Gastroesophageal sphincter (tissue), 3 donors: ENCODE data around the gene TNK2.

ENCODE experiments used
- POLR2A ChIP-seq, 2 donors: fragments of 450-650 bp; IDR thresholded peaks; one replicate each; pipeline ENCODE4 v1.6.1; 2017; ENCODE audit warnings: antibody characterized with exemption in 2 of 2, mild to moderate bottlenecking in 2 of 2, moderate library complexity in 1 of 2
- POLR2AphosphoS5 ChIP-seq: sonication (generic); formaldehyde crosslinking; IDR thresholded peaks from one replicate; pipeline ENCODE4 v1.6.1; 2017; ENCODE audit warnings: antibody characterized with exemption
- TF ChIP-seq, protein P1 (sequence below), 4 experiments: fragments of 200-600 bp in 2 of 4; fragments of 450-650 bp in 2 of 4; sonication (generic) in 1 of 4; IDR thresholded peaks; one replicate each; pipeline ENCODE4 v1.5.1; 2017 to 2019; ENCODE audit warnings: antibody characterized with exemption in 4 of 4, mild to moderate bottlenecking in 2 of 4, moderate library complexity in 2 of 4

DNA sequence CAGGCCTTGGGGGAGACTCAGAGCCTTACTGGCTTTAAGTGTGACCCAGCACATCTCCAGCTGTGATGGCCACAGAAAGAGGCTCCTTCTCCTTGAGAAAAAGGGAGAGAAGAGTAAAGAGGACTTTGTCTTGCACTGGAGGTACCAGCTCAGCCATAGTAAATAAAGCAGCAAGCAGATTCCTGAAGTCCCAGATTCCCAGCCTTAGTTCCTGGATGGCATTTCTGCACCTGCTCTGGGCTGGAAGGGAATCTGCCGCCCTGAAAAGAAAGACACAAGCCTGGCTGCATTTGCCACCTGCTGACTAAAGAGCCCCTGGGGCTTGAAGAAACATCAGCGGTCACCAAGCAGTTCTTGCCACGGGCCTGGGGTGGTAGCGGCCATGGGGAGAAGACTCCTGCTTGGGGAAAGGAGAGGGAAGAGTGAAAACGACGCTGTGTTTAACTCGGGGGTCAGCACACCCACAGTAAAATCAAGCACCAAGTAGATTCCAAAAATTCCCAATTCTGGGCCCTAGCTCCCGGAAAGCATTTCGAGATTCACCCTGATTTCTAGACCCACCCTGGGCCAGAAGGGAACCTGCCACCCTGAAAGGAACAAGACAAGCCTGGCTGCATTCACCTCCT lies 24.2 kb upstream of the TNK2 start:
- TF ChIP-seq, protein P1, sequence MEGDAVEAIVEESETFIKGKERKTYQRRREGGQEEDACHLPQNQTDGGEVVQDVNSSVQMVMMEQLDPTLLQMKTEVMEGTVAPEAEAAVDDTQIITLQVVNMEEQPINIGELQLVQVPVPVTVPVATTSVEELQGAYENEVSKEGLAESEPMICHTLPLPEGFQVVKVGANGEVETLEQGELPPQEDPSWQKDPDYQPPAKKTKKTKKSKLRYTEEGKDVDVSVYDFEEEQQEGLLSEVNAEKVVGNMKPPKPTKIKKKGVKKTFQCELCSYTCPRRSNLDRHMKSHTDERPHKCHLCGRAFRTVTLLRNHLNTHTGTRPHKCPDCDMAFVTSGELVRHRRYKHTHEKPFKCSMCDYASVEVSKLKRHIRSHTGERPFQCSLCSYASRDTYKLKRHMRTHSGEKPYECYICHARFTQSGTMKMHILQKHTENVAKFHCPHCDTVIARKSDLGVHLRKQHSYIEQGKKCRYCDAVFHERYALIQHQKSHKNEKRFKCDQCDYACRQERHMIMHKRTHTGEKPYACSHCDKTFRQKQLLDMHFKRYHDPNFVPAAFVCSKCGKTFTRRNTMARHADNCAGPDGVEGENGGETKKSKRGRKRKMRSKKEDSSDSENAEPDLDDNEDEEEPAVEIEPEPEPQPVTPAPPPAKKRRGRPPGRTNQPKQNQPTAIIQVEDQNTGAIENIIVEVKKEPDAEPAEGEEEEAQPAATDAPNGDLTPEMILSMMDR (IDR thresholded peaks at IDR 0.05) = no peak
- no peak for TF ChIP-seq POLR2AphosphoS5
- no peak for TF ChIP-seq POLR2A (IDR thresholded peaks at IDR 0.05)
